ENCODE data around the gene PITPNM3.

Gene PITPNM3

GRCh38 chr17:6544011-6544370 is 12.4 kb downstream of the PITPNM3 start:
- FAIRE-seq = no peak
- TF ChIP-seq CTCF (IDR thresholded peaks at IDR 0.05; ENCODE audit: insufficient read depth, missing control alignments) = no peak
- no peak for DNase-seq (ENCODE audit: insufficient read length, low spot score)

GRCh38 chr17:6543079-6544010 is 13.0 kb downstream of the PITPNM3 start:
- FAIRE-seq (no peak), DNase-seq (ENCODE audit: insufficient read length, low spot score) (no peak)
- TF ChIP-seq CTCF (IDR thresholded peaks at IDR 0.05; ENCODE audit: insufficient read depth, missing control alignments) = no peak

- no peak for TF ChIP-seq CTCF (IDR thresholded peaks at IDR 0.05; ENCODE audit: insufficient read depth, missing control alignments)
- no peak for FAIRE-seq
- no peak for DNase-seq (ENCODE audit: insufficient read length, low spot score)
These were observed 13.8 kb downstream of the PITPNM3 start for GRCh38 chr17:6542577-6542976.

- FAIRE-seq (no peak), DNase-seq (ENCODE audit: insufficient read length, low spot score) (no peak)
- no peak for TF ChIP-seq CTCF (IDR thresholded peaks at IDR 0.05; ENCODE audit: insufficient read depth, missing control alignments)
These were observed 14.5 kb downstream of the PITPNM3 start for GRCh38 chr17:6541886-6542285.

GRCh38 chr17:6539871-6540270 is 16.5 kb downstream of the PITPNM3 start:
- no peak for TF ChIP-seq CTCF (IDR thresholded peaks at IDR 0.05; ENCODE audit: insufficient read depth, missing control alignments)
- DNase-seq (ENCODE audit: insufficient read length, low spot score) (no peak), FAIRE-seq (no peak)

GRCh38 chr17:6536566-6537065 is 19.7 kb downstream of the PITPNM3 start:
- no peak for FAIRE-seq
- DNase-seq (ENCODE audit: insufficient read length, low spot score) = no peak
- no peak for TF ChIP-seq CTCF (IDR thresholded peaks at IDR 0.05; ENCODE audit: insufficient read depth, missing control alignments)

- DNase-seq (ENCODE audit: insufficient read length, low spot score) (no peak), FAIRE-seq (no peak)
- no peak for TF ChIP-seq CTCF (IDR thresholded peaks at IDR 0.05; ENCODE audit: insufficient read depth, missing control alignments)
These were observed 20.3 kb downstream of the PITPNM3 start for GRCh38 chr17:6536053-6536452.

All from D721Med (cell line).